Measurements from ENCODE around the gene MT1G.
"Not testable (repeated sequence)": the region's sequence is repeated elsewhere in the genome, so short reads cannot be mapped to it uniquely, and the experiment has no call there.

Gene MT1G

GRCh38 chr16:56684256-56684925 lies 16.5 kb upstream of the MT1G start:
- no peak for DNase-seq

- DNase-seq = no peak
These were observed 15.7 kb upstream of the MT1G start for GRCh38 chr16:56683424-56684172.

- DNase-seq = no peak
These were observed 15.0 kb upstream of the MT1G start for GRCh38 chr16:56682703-56683397.

GRCh38 chr16:56681939-56682702 lies 14.3 kb upstream of the MT1G start, which contains the start of gene MT1X:
MT1X (plus strand) TSS chr16:56682470; CDS start chr16:56682541, 71 bp downstream.
- DNase-seq = peak; percentile 92

GRCh38 chr16:56679818-56680217 lies 12.0 kb upstream of the MT1G start:
- no peak for DNase-seq

GRCh38 chr16:56679078-56679730 lies 11.3 kb upstream of the MT1G start:
- no peak for DNase-seq

GRCh38 chr16:56677474-56677873 lies 9.6 kb upstream of the MT1G start:
- DNase-seq = no peak

GRCh38 chr16:56675685-56676210 lies 7.9 kb upstream of the MT1G start:
- DNase-seq = no peak

GRCh38 chr16:56674570-56674969 lies 6.7 kb upstream of the MT1G start:
- DNase-seq = not testable (repeated sequence)

GRCh38 chr16:56673921-56674320 lies 6.1 kb upstream of the MT1G start:
- peak; percentile 45 for DNase-seq

GRCh38 chr16:56672761-56673536 lies 5.1 kb upstream of the MT1G start:
- DNase-seq = no peak

- DNase-seq = not testable (repeated sequence)
These were observed 4.3 kb upstream of the MT1G start for GRCh38 chr16:56672171-56672570.

- not testable (repeated sequence) for DNase-seq
These were observed 3.8 kb upstream of the MT1G start for GRCh38 chr16:56671691-56672090.

- DNase-seq = no peak
These were observed 2.7 kb upstream of the MT1G start for GRCh38 chr16:56670620-56670934.

GRCh38 chr16:56669840-56670619 lies 2.2 kb upstream of the MT1G start:
- DNase-seq = no peak

- DNase-seq = no peak
These were observed 1.4 kb upstream of the MT1G start, which contains the start of gene MT1H for GRCh38 chr16:56669005-56669839. MT1H (plus strand) TSS chr16:56669814; CDS start chr16:56669885, 71 bp downstream.

GRCh38 chr16:56665286-56666261 lies 2.3 kb downstream of the MT1G start:
- not testable (repeated sequence) for DNase-seq

- DNase-seq = no peak
These were observed 3.4 kb downstream of the MT1G start for GRCh38 chr16:56664506-56664905.

Measured in femur (tissue), 1 donor.